Stimulated activated CD4-positive, alpha-beta T cell treated with anti-CD3 and anti-CD28 coated beads, Interleukin-2, amount 100 ng/mL, for 24 hours (primary cell): Measurements from ENCODE around the gene SPATA1.
A peak's percentile ranks its signal among the peaks of the same experiment; 100 is the strongest.
"Not testable (repeated sequence)": the region's sequence is repeated elsewhere in the genome, so short reads cannot be mapped to it uniquely, and the experiment has no call there.

Experiments
- DNase-seq, 2 donors: peaks; one replicate each; pipeline ENCODE4 v3.0.0-alpha.2; 2020

Gene SPATA1, protein sequence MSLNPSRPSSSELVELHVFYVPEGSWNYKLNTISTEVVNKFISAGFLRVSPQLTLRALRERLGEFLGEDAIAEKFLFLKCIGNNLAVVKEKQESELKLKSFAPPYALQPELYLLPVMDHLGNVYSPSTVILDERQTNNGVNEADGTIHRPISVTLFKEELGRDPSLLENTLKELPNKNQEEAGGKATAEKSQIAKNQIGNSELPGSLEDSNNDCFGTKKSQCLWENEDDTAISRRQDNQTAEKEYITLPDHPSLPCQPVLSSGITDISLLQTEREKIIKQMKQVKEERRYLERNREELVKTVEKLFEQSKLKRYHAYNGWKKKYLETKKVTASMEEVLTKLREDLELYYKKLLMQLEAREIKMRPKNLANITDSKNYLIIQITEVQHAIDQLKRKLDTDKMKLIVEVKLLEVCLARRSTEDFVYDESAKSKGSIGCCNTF

DNA sequence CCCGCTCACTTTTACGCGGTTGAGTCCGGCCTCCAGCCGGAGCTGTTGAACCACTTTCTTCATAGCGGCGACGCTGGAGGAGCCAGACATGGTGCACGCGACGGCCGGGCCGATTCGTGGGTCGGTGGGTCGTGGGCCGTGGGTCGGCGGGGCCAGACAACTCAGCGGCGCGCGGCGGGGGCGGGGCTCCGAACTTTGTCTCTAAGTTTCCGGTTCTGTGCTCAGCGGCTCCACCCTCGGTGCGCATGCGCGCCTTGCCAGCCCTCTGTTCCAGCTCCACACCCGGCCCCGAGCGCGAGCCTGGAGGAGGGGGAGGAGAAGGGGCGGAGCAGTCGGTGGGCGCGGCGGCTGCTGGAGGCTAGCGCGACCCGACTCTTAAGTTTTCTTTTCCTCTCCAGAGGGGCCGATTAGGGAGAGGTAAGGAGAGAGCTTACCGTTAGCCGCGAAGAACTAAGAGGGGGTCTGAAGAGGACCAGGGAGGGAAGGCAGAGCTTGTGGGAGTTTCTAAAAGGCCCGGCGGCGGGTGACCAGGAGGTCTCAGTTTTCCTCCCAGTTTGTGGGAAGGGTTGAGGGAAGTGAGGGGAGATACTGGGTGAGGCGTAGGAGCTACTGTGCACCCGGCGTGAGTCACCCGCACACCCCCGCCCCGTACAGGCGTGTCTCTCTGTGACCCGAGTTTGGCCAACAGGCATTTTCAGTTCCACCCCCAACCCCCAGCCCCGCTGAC, at the start of gene SPATA1, which contains the start of gene GNG5:
SPATA1 (plus strand) TSS at position 385 of the 727 bp plus-strand sequence. CDS start 9,974 bp downstream, outside the sequence.
GNG5 (minus strand) TSS at position 580 of the 727 bp plus-strand sequence; CDS start at position 90, 490 bp downstream.
- DNase-seq: peak; percentile 98 to 99

GRCh38 chr1:84462118-84462517, 44.1 kb upstream of the SPATA1 start:
- DNase-seq: no peak

DNA sequence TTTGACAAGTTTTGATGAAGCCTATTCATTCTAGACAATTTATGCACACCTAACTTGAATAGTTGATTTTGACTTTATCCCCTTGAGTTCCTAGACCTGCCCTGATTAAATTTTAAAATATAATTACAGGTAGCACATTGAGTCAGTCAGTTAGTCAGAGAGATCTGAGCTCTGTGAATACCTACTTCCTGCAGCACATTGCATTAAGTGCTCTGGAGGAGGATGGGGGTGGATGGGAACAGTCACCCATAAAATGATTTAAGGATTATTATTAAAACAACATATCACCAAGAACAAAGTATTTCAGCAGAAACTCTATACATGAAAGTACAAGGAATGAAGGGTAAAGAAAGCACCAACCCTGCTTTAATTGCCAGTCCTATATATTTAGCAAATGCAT, 38.9 kb upstream of the SPATA1 start:
- DNase-seq: no peak

DNA sequence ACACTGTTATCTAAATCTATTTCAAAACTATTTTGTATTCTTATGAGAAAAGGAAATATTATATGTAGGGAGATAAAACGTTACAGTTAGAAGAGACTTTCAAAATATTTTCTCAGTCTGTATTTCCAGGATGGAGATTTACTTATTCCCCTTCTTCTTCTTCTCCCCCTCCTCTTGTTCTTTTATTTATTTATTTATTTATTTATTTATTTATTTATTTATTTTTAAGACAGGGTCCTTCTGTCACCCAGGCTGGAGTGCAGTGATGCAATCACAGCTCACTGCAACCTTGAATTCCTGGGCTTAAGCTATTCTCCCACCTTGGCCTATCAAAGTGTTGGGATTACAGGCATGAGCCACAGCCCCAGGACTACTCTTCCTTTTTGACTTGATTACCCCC, 30.0 kb upstream of the SPATA1 start:
- DNase-seq: no peak

- peak; percentile 80 to 81 for DNase-seq
Measured at GRCh38 chr1:84478876-84479868, 27.0 kb upstream of the SPATA1 start, which contains the start of gene RPF1. RPF1 (plus strand) TSS chr1:84479266; CDS start chr1:84479282, 16 bp downstream.

- DNase-seq: no peak
Measured at GRCh38 chr1:84479998-84480397, 26.2 kb upstream of the SPATA1 start.

DNA sequence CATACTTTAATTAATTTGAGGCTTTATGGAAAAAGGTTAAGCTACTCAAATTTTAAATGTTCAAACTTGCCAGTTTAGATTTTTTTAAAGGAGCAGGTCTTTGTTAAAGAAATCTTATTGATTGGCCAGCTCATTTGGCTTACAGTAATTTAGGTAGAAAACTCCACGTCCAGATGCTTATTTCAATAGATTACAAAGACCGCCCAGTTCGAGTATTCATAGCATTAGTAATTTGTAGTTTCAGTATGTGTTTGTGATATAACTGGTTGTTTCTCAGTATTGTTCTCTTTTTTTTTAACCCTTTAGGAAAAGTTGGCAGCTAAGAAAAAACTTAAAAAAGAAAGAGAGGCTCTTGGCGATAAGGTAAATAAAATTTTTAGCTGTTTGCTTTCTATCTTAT, 25.5 kb upstream of the SPATA1 start:
- no peak for DNase-seq

DNA sequence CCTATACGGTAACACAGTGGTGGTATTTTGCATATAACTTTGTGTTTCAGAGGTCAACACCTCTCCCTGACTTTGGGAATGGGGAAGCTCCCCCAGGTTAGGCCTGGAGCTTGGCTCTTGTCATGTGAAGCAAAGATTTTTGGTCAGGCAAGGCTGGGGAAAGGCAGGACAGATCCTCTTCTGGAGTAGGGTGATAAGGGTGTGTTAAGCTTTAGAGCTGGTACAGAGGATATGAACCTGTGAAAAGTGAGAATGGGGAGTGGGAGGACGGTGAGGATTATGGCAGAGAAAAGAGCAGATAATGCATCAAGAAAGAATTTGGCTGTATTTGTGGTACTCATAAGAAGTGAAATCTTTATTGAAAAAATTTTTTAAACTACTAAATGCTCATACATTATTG, 24.9 kb upstream of the SPATA1 start:
- DNase-seq: no peak

DNA sequence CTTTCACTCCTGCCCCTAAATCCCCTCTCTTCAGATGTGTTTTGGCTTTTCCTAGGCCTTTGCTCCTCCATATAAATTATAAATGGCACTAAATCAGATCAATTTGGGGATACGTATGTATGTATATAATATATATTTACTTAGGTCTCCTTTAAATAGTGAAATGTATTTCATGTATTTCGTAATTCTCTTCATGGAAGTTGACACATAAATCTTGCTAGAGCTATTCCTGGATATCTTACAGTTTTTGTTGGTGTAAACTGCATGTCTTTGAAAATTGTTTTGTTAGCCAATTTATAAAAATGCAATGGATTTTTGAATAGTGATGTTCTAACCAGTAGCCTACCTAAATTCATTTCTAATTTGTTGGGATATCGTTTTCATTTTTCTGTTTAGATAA, 18.1 kb upstream of the SPATA1 start:
- no peak for DNase-seq

- DNase-seq: no peak
Measured at GRCh38 chr1:84489766-84490165, 16.4 kb upstream of the SPATA1 start.

DNA sequence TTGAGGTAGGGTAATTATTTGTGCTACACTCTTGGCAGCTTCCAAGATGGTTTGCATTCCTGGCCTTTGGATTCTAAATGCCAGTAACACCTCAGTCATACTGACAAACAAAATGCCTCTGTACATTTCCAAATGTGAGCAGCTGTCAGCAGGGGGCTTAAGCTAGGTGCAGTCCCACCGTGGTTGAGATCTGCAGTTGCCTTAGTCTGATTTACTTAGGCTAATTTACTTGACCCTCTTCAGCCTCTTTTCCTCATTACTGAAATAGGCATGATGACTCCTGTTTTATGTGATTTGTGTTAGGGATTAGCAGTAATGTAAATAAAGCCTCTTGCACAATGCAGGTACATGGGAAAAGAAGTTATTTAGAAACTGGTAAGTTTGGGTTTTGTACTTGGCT, 13.5 kb upstream of the SPATA1 start:
- no peak for DNase-seq

DNA sequence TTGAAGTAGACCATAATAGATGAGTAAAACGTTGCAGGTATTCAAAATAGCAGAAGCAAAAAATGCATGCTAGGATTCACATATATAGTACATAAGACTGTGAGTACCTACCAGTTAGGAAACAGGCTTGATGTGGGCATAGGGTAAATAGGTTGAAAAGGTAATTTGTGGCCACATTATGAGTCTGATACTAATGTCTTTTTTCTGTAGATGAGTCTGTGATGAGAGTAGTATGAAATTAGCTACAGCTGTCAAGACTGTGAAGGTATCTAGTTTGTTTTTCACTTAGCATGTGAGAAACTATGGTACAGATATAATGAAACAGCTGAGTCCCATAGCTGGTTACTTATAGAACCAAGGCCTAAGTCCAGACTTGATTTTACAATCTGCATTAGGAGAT, 12.4 kb upstream of the SPATA1 start:
- DNase-seq: no peak

DNA sequence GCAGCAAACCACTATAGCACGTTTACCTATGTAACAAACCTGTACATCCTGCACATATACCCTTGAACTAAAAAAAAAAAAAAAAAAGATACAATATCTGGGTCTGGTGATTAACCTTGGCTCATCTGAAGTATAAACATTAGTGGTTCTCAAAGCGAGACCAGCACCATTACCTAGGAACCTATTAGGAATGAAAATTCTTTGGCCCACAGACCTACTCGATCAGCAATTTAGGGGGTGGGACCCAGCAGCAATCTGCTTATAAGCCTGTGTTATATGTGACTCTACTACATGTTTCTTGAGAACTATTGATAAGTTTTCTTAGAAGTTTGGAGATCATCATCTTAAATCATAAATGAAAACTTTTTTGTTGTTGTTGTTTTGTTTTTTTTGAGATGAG, 9.7 kb upstream of the SPATA1 start:
- DNase-seq: no peak

DNA sequence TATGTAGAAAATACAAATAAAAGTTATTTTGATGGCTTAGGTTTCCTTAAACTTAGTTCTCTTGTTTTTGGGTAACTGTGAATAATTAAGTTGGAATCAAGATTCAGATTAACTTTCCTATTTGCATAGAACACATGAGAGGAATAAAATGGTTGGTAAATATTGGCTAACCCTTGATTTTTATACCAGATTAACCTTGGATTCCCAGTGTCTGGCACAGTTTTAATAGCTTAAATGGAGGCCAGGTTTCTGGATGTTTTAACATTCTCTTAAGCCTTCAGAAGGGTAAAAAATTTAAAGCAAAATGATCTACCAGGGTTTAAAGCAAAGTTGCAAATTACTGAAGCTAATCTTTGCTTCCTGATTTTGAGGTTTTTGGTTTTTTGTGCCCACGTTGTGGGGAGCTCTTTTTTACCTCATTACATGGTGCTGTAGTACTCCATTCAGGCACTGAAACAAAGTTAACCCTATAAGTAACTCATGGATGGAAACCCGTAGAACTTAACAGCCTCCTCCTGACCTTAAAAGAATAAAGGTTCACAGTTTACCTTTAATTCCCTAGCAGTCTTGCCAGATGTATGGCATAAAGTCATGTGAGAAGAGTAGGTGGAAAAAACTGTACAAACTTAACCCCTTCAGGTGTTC, 8.4 kb upstream of the SPATA1 start:
- no peak for DNase-seq

DNA sequence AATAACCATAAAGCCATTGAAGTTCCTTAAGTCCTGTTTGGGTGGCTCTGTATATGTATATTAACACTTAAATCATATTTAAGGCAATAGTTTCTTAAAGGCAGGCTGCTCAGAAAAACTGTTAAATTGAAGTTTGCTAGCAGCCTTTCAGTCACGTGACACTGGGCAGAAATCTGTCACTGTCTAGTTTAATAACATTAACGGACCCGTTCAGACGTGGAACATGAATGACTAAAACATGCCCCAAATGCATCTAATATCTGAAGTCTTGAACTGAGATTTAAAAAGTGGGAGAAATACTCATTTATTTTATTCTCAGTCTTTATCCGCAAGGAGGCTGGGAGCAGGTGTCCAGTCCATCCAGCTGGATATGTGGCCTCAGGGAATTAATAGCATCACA, 3.3 kb upstream of the SPATA1 start:
- DNase-seq: no peak

GRCh38 chr1:84504580-84505492, 1.4 kb upstream of the SPATA1 start:
- no peak for DNase-seq

- no peak for DNase-seq
Measured at GRCh38 chr1:84505493-84506001, 639 bp upstream of the SPATA1 start.

- DNase-seq: no peak
Measured at GRCh38 chr1:84506729-84507453, 705 bp downstream of the SPATA1 start.

- DNase-seq: not testable (repeated sequence)
Measured at GRCh38 chr1:84507887-84508286, 1.7 kb downstream of the SPATA1 start.

- DNase-seq: no peak
Measured at GRCh38 chr1:84508510-84508909, 2.3 kb downstream of the SPATA1 start.
